ENCODE results near the gene ARHGEF38. TPM values are rescaled to one million over a fixed set of nuclear protein-coding genes. Genes with fewer than 3 reads are reported as not detected.

The ARHGEF38 gene
- total RNA-seq, 2 donors from 2014 or later = 22.4 to 24.6 TPM

- H3K27me3 ChIP-seq = no peaks in the 10 kb centered on the region
- 59 to 65% methylated on average over 3 to 6 of the region's 6 CpGs for WGBS, 2 donors
- no peak for DNase-seq
- no peak overlapping the region for H3K4me3 ChIP-seq
- H3K9me3 ChIP-seq = no peaks in the 10 kb centered on the region
- H3K36me3 ChIP-seq (replicated peaks in 1 of 2; ENCODE audit: insufficient read depth in 1 of 2, low read depth in 2 of 2) = peaks cover 0 to 6% of the 10 kb centered on the region in 2 donors
- no peak overlapping the region for H3K27ac ChIP-seq
- H3K4me1 ChIP-seq = no peaks in the 10 kb centered on the region
- no peak for ATAC-seq
- TF ChIP-seq CTCF (IDR thresholded peaks at IDR 0.05) = no peak
- TF ChIP-seq POLR2A (IDR thresholded peaks at IDR 0.05) = no peak
- intact Hi-C loops (cut with DNase I) = no loop called here
Observed at GRCh38 chr4:105659190-105659589, 106.8 kb downstream of the ARHGEF38 start.

GRCh38 chr4:105661028-105661427, 108.6 kb downstream of the ARHGEF38 start:
- Histone ChIP-seq H3K9me3 (no peaks in the 10 kb centered on the region), H3K4me1 (no peaks in the 10 kb centered on the region), H3K4me3 (no peak overlapping the region), H3K27me3 (no peaks in the 10 kb centered on the region), H3K27ac (no peak overlapping the region), H3K36me3 (replicated peaks in 1 of 2; ENCODE audit: insufficient read depth in 1 of 2, low read depth in 2 of 2) (peaks cover 0 to 8% of the 10 kb centered on the region in 2 donors)
- DNase-seq (no peak), ATAC-seq (no peak)
- WGBS, 2 donors = 92 to 100% methylated on average over 3 of the region's 3 CpGs
- intact Hi-C loops (cut with DNase I) = no loop called here
- no peak for TF ChIP-seq CTCF (IDR thresholded peaks at IDR 0.05)
- TF ChIP-seq POLR2A (IDR thresholded peaks at IDR 0.05) = no peak

- no peak overlapping the region for H3K27ac ChIP-seq
- intact Hi-C loops (cut with DNase I) = no loop called here
Observed at GRCh38 chr4:105662935-105663675, 110.7 kb downstream of the ARHGEF38 start.

GRCh38 chr4:105666693-105667092, 114.3 kb downstream of the ARHGEF38 start:
- Histone ChIP-seq H3K9me3 (no peaks in the 10 kb centered on the region), H3K4me3 (no peak overlapping the region), H3K36me3 (replicated peaks in 1 of 2; ENCODE audit: insufficient read depth in 1 of 2, low read depth in 2 of 2) (peaks cover 0 to 9% of the 10 kb centered on the region in 2 donors), H3K27me3 (no peaks in the 10 kb centered on the region), H3K4me1 (peaks cover 4% of the 10 kb centered on the region), H3K27ac (no peak overlapping the region)
- TF ChIP-seq POLR2A (IDR thresholded peaks at IDR 0.05) = no peak
- peak in 5 of 7 experiments; percentile 8 to 42 (median 36) for TF ChIP-seq CTCF (IDR thresholded peaks at IDR 0.05)
- WGBS, 2 donors = 51 to 64% methylated on average over 5 of the region's 5 CpGs
- DNase-seq (no peak), ATAC-seq (peak; percentile 30)
- intact Hi-C loops (cut with DNase I) = no loop called here

More at GRCh38 chr4:105662935-105663675, 110.7 kb downstream of the ARHGEF38 start:
- ATAC-seq (no peak), DNase-seq (no peak)
- peaks cover 0 to 13% of the 10 kb centered on the region in 2 donors for H3K36me3 ChIP-seq (replicated peaks in 1 of 2; ENCODE audit: insufficient read depth in 1 of 2, low read depth in 2 of 2)
- TF ChIP-seq CTCF (IDR thresholded peaks at IDR 0.05) (no peak), POLR2A (IDR thresholded peaks at IDR 0.05) (no peak)
- H3K4me3 ChIP-seq = no peak overlapping the region
- 71 to 87% methylated on average over 2 of the region's 2 CpGs for WGBS, 2 donors
- no peaks in the 10 kb centered on the region for H3K27me3 ChIP-seq
- no peaks in the 10 kb centered on the region for H3K4me1 ChIP-seq
- no peaks in the 10 kb centered on the region for H3K9me3 ChIP-seq

GRCh38 chr4:105670684-105671083, 118.3 kb downstream of the ARHGEF38 start:
- intact Hi-C loops (cut with DNase I) = no loop called here
- Histone ChIP-seq H3K4me1 (peaks cover 4% of the 10 kb centered on the region), H3K27me3 (no peaks in the 10 kb centered on the region), H3K9me3 (no peaks in the 10 kb centered on the region), H3K36me3 (replicated peaks in 1 of 2; ENCODE audit: insufficient read depth in 1 of 2, low read depth in 2 of 2) (peaks cover 0 to 6% of the 10 kb centered on the region in 2 donors), H3K4me3 (no peak overlapping the region), H3K27ac (no peak overlapping the region)
- TF ChIP-seq POLR2A (IDR thresholded peaks at IDR 0.05) = no peak
- no peak for TF ChIP-seq CTCF (IDR thresholded peaks at IDR 0.05)
- DNase-seq = peak in 2 of 4 donors; percentile 13 to 15
- no peak for ATAC-seq

All from body of pancreas (tissue), 4 donors.